GM21723 (cell line): ENCODE data around the gene AGPAT3.

Experiments used
- ATAC-seq: cut with Tn5 transposase; IDR thresholded peaks from one replicate; pipeline ENCODE4 v1.9.1; 2021; ENCODE audit warnings: mild to moderate bottlenecking, moderate library complexity; ENCODE audit not compliant: unreplicated experiment

The AGPAT3 gene

DNA sequence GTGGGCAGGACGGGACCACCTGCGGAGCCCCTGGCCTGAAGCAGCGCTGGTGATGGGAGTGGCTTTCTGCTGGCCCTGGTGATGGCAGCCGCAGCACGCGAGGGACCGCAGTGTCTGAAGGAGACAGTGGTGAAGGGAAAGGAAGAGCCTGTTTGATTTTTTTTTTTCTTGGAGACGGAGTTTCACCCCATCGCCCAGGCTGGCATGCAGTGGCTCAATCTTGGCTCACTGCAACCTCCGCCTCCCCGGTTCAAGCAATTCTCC is 106.9 kb downstream of the AGPAT3 start:
- ATAC-seq: no peak

DNA sequence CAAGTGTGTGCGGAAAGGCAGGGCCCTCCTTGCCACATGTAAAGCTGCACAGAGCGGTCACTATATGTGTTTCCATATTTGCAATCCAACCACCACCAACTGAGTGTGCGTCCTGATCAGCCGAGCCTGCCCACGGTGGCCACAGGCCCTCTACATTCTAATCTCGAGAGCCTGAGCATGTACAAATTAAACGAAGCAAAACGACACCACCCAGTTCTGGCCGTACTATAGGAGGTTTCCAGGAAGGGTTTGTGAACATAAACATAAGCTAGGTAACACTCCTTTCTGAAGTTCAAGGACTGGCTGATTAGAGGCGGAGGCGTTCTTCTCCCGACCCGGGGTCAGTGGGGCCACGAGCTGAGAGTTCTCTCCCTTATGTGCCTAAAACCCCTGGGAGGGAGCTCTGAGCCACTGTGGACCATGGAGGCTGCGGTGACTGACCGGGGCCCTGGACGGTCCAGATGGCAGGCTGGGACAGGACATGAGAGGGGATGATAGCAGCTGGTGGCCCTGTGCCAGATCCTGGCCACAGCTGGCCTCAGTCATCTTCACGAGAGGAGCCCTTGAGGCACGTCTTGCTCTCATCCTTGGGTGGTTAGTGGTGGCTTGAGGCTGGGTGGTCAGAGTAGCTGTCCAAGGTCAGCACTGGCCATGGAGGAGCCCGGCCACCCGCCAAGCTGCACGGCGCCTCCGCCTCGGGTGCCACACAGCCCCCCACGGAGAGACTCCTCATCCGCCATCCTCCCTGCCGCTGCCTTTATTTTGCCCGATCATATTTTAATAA is 108.0 kb downstream of the AGPAT3 start:
- ATAC-seq: no peak

DNA sequence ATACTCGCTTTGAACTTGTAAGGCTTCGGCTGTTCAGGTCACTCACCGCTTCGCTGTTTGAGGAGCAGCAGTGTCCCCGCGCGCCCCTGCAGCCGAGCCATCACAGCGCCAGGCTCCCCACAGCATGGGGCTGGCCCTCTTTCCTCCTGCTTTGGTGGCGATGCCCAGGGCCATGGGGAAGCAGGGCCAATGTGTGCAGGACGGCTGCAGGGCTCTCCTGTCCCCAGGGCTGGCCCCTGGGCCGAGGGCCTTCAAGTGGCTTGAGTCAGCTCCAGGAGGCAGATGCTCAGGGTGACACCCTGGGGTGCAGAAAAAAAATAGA is 108.6 kb downstream of the AGPAT3 start:
- ATAC-seq: no peak

DNA sequence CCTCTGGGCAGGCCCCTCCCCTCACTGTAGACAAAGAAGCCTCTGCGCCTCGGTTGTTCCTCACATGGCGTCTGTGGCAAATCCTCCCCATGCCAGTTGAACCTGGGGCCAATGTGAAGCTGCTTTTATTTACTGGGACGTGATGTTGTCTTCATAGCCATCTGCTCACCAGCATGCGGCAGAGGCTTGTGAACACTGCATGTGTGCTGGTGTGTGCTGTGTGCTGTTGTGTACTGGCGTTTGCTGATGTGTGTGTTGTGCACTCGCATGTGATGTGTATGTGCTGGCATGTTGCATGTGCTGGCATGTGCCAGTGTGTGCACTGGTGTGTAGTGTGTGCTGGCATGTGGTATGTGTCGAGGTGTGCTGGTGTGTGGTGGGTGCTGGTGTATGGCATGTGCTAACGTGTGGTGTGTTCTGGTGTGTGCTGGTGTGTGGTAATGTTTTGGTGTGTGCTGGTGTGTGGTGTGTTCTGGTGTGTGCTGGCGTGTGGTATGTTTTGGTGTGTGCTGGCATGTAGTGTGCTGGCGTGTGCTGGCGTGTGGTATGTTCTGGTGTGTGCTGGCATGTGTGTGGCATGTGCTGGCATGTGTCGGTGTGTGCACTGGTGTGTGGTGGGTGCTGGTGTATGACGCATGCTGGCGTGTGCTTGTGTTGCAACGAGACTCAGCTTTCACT is 109.9 kb downstream of the AGPAT3 start:
- no peak for ATAC-seq

DNA sequence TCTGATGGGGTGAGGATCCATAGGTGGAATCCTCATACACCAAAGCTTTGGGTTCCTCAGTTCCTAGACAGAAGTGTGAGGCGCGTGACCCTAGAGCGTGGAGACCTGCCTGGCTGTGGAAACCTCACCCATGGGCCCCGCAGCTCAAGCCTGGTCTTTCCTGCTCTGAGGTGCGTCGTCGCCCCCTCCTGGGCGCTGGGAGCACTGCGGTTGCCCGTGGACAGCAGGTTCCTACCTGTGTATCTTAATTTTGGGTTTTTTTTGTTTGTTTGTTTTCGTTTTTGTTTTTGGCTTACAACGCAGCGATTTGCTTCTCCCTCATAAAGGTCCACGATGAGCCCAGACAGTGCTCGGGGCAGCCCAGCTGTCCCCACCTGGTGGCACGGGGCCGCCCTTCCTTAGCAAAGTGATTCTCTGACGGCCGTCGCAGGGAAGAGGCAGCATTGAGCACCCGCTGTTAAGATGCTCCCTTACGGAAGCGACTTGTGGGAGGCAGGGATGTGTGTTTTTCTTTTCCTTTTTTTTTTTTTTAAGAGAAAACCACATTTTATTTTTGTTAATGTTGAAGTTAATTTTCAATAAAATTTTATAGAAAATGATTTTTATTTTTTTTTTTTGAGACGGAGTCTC is 110.6 kb downstream of the AGPAT3 start:
- ATAC-seq: peak; percentile 51

DNA sequence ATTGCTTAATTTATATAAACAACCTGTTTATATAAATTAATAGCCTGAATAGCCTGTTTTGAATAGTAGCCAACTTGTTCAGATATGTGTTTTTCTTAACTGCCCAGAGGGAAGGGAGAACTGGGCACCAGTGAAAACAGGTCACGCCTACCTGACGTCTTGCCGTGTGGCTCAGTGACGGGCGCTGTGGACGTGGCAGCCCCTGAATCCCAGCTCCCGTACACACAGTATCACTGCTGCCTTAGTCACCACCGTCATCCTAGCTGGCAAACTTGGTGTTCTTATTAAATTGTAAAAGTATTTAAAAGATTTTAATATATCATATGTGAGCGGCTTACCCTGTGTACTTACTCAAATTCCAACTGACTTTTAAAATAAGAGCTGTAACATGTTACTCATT is 111.6 kb downstream of the AGPAT3 start:
- no peak for ATAC-seq

DNA sequence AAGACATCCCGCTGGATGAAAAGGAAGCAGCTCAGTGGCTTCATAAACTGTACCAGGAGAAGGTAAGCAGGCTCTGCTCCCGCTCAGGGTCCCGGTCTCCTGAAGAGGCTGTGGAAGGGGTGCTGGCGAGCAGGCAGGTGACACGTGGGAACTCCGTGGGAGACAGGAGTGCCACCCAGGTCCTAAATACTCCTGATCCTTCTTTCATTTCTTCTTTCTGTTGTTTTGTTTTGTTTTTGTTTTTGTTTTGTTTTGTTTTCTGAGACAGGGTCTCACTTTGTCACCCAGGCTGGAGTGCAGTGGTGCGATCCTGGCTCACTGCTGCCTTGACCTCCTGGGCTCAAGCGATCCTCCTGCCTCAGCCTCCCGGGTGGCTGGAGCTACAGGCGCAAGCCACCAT is 113.0 kb downstream of the AGPAT3 start:
- ATAC-seq: no peak

DNA sequence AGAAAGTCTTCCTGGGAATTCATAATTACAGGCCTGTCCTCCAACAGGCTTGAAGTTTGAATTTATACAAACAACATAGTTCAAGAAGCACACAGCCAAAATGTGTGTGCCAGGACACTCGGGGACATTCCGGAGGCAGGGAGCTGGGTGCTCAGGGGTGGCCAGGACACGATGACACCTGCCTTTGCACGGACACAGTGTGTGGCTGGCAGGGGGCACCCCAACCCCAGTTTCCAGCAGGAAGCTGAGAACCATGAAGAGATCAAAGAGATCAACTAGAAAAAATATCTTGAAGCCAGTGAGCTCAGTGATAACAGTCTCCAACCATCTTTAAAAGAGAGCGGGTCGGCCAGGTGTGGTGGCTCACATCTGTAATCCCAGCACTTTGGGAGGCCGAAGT is 114.6 kb downstream of the AGPAT3 start:
- ATAC-seq: no peak

DNA sequence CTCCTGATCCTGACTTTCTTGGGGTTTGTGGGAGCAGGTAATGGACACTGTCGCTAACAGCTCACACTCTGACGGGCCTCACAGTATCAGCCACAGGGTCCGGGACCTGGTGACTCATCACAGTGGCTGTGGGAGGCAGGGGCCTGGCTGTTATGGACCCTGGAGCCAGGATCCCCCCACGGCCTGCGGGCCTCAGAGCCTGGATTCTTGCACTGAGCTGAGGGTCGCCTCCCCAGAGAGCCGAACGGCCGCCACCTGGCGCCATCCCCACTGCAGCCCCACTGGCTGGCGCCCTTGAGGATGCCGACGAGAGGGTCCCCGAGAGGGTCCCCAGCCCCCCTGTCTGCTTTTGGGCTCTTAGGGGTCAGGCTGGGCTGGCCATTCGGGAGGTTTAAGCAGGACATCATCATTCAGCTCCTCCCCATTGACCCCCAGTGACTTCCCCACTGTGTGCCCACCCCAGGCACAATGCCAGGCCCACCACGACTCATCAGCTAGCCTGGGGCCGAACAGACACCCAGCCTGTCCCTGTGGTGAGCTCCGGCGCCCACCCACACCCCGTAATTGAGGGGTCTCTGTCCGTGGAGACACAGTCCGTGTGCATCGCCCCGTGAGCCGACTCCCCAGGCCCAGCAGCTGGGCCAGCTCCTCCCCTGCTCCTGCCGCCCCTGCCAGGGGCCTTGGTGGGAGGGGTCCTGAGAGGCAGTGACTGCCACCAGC is 116.3 kb downstream of the AGPAT3 start:
- no peak for ATAC-seq

DNA sequence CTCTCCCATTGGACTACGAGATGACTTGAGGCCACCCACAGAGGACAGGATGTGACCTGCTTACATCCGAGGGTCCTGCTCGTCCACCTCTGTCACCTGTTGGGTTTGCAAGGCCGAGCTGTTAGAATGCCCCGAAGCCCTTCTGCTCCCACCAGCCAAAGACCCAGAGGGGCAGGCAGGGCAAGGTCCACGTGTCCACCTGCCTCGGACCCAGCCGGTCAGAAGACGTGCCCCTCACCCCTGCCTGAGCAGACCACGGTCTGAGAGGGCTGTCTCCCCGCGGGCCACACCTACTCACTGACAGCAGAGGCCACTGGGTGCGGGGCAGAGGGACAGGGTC is 116.8 kb downstream of the AGPAT3 start:
- no peak for ATAC-seq

DNA sequence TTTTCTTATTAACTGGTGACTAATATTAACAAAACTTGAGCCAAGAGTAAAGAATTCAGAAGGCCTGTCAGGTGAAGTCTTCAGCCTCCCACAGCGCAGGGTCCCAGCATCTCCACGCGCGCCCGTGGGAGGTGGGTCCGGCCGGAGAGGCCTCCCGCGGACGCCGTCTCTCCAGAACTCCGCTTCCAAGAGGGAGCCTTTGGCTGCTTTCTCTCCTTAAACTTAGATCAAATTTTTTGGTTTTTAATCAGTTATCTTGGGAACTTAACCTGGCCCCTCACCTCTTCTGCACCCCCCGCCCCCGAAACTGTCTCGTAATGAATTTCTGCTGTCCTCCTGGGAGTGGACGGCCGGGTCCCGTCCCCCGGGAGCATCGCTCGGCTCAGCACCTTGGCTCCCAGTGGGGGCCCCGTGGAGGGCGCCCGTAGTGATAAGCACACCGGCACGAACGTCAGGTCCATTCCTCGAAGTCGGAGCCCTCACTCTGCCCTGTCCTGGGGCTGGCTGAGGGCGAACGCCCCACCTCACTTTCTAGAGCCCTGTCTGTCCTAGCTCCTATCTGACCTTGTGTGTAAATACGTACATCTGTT is 117.6 kb downstream of the AGPAT3 start:
- no peak for ATAC-seq

DNA sequence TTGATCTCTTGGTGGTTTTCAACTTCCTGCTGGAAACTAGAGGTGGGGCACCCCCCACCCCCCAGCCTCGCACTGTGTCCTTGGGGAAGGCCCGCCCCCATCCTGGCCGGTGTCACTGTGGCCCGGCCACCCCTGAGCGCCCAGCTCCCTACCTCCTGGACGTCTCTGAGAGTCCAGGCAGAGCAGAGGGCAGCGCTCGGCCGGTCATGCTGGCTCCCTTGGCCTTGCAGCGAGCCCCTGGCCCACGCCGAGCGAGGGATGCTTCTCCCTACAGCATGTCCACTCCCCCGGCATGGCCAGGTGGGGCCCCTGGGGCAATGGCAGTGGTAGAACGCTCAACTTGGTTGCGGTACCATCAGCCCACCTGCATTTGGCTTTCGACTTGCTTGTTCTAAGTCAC is 118.4 kb downstream of the AGPAT3 start:
- no peak for ATAC-seq

DNA sequence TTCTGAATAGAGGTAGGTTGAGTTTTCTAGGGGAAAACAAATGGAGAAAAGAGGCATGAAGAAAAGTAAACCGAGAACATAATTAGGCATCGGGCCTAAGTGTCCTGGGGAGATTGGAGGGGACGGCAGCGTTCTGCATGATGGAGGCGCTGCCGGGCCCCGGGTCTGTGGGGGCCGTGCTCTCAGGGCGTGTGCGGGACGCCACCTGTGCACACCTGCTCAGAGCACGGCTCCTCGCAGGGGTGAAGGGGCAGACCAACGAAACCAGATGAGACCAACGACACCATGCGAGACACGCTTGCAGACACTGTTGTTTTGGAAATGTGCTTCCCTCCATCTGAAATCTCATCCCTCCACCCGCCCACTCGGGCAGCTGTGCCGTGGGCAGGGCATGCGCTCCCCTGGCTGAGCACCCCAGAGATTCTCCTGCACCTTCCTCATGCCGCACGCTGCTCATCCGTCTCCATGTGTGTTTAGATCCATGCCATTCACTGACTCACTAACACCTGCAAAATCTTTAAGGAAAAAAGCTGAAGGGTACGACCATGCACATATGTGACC is 118.9 kb downstream of the AGPAT3 start:
- ATAC-seq: no peak

DNA sequence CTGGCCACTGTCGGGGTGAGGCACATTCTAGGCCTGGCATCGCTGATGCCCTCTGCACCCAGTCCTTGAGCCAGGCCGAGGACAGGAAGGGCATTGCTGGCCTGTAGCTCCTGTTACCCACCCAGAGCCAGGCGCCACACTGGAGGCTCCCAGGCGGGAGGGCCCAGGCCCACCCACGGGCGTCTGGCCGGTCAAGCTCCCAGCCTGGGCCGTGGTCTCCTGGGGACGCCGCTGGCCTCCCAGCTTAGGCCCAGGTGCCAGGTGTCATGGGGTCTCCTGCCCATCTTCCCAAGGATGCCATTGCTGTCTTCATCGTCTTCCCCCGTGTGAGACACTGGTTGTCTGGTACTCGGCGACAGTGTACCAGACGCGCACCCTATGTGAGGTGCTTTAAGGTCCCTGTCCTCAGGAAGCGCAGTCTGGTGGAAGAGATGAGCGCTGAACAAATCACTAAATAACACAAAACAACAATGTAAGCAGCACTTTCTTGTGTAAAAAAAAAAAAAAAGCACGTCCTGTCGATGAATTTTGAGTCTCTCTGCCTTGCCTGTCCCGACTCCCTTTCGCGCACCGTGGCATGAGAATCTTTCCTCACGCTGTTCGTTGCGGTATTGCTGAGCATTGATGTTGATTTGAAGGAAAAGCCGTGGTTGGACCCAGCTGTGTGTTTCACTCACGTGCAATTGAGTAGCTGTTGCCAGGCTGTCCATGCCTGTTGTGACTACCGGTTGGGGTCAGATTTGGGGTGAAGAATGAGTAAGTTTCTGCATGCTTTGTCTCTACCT is 120.1 kb downstream of the AGPAT3 start:
- no peak for ATAC-seq

DNA sequence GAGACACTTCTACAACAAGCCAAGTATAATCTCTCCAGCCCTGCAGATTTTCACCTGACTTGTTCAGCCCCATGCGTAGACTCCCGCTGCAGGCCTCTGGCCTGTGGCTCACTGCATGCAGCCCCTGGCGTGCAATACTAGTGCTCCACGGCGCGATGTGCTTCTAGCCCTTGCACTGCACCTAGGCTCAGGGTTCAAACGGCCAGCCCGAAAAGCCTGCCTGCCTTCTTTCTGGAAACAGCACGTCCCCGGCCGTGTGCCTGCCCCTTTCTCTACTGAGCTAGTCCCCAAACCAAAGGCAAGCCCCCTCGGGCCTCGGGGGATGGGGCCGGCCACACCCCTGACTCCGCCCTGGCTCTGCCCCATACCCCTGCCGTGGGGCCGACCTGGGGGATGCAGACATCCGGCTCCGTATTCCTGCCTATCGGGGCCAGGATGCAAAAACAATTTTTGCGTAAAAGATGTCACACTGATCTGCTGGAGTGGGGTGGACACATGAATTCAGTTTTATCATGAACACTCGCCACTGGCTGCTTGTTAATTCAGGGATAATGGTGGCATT is 120.7 kb downstream of the AGPAT3 start:
- no peak for ATAC-seq

DNA sequence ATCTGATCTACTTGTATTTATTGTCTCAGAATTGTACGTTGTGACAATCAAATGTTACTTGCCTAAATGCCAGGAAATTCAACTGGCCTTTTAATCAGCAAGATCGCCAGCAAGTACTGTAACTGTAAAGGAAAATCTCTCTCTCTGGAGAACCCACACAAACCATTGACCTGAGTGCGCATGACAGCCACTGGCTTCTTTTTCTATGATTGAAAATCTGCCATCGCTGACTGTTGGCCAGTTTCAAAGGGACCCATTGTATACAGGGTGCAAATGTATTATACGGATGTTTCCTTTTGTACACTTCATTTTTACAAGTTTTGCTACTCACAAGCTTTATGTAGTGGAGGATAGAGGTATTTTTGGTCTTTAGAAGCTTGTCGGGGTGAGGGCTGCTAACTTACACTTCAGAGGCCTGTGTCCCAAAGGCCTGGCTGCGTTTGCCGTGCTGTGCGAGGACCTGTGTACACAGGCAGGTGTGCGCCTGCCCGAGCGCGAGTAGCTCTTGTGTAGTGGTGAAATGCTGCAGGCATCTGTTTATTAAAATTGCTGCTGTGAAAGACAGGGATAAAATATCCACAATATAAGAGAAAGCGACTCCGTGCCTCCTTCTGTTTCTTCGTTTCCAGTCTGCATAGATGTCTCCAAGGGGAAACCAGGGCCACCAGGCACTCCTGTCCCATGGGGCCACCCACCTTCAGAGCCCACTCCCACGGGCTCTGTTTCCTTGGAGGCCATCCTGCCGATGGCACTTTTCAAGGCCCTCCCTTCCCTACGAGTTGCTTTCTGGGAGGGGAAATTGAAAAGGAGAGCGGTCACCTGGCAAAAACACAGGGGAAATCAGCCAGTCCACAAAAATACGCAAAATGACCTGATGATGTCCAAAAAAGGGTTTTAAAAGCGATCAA is 121.8 kb downstream of the AGPAT3 start:
- ATAC-seq: no peak

DNA sequence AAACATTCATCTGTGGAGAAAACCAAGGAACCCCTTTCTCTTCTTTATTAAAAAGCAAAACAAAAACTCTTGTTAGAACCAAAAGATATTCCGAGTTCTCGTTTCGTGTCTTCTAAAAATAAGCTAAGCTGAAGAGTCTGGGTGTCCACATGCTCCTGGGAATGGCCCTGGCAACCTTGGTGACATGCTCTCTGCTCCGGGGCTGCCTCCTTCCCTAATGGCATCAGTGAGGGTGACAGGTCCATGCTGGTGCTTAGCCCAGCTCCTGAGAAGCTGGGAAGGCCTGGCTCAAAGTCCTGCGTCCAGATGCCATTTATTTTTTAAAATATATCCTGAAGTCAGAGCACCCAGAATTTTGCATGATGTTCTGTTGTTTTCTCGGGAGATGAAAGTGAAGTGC is 122.5 kb downstream of the AGPAT3 start:
- ATAC-seq: no peak

DNA sequence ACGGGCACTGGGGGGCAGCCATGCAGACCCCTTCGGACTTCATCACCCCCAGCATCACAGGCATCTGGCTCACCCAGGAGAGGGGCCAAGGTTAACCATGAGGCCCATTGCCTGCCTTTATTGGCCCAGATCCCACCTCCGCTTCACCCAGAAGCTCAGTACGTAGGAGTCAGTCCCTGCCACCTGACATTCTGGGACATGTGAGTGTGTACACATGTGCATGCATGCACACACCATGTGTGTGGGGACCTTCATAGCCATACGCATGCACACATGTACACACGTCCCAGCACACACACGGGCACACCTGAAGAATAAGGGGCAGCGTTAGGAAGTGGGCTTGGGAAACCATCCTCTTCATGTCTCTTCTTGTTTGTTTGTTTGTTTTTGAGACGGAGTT is 123.0 kb downstream of the AGPAT3 start:
- no peak for ATAC-seq

DNA sequence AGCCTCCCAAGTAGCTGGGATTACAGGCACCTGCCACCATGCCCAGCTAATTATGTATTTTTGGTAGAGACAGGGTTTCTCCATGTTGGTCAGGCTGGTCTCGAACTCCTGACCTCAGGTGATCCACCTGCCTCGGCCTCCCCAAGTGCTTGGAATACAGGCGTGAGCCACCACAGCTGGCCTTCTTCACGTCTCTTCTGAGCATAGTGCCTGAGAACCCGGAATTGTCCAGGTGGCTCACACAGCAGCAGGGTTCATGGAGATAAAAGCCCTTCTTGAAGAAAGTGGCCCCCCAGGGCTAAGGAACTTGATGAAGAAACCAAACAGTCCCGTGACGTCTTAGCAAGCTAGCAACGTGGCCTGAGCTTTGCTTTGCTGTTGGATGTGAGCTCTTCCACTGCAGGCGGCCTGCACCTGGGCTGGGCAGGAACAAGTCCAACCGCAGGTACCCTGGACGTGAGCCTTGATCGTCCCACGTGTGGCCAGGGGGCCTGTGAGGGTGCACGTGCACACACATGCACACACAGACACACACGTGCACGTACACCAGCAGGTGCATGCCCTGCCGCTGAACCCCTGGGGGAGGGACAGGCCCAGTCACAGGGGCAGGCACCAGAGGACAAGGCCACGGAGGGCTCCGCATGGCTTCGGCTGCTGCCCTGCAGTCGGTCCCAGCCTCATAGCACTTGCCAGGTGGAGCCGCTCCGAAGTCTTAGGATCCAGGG is 123.6 kb downstream of the AGPAT3 start:
- ATAC-seq: no peak
